NCI-H2107 treated with DMSO at 0.1 percent for 48 hours (cell line): ENCODE measurements around the gene TMA7B.

Experiments
- DNase-seq: peaks from one replicate; lab custom pipeline; 2025; ENCODE audit not compliant: unreplicated experiment; lab: John Stamatoyannopoulos, UW

Gene TMA7B

DNA sequence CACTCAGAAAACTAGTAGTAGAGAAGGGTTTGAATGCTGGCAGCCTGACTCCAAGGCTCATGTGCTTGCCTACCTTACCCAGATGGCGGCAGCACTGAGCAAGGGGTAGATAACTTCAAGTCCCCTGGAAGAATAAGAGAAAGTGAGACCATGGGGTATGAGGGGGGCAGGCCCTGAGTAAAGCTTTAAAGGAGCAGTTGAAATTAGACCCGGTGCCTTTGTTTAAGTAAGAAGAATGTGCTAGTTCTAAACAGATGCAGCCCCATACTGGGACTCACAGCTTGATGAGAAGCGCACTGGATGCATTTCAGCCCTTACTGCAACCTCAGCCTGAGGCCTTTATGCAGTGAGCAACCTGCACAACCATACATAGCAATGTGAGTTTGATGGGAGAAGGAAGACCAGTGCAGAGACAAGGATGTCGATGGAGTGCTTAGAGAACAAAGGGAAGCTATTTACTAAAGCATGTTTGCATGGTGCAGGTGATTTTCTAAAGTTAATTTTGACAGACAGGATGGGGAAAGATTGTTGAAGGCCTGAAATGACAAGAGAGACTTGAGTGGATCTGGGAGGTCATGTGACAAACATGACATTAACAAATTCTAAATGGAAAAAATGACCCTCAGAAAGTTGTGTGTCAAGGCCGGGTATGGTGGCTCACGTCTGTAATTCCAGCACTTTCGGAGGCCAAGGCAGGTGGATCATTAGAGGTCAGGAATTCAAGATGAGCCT is 27.1 kb upstream of the TMA7B start:
- DNase-seq, result peak; percentile 17

DNA sequence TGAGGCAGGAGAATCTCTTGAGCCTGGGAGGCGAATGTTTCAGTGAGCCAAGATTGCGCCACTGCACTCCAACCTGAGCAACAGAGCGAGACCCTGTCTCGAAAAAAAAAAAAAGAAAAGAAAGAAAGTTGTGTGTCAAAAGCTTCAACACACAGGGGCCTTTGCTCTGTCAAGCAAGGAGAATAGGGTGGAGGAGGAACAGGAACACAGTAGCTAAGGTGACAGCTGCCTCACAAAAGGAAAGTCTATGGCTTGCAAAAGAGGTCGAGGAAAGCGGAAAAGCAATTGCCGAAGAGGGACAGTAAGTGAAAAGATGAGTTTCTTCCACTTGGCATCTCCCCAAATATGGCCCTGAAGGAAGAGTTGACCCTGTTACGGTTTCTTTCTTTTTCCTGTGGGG is 26.5 kb upstream of the TMA7B start:
- DNase-seq, result no peak

DNA sequence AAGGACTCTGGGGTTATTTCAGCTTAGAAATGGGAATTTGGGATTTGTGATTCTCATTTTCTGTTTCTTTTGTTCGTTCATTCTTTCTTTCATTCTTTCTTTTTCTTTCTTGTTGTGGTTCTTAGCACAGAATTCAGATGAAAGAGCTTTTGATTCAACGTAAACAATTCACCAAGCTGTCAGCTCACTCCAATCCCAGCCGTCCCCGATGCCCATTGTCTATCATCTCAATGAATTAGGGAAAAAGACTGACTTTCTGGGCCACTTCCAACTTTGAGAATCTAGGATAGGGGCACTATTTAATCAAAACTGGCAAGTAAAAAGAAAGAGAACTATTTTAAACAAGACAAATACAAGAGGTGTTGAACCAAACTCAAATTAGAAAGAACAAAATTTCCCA is 25.1 kb upstream of the TMA7B start:
- no peak for DNase-seq

DNA sequence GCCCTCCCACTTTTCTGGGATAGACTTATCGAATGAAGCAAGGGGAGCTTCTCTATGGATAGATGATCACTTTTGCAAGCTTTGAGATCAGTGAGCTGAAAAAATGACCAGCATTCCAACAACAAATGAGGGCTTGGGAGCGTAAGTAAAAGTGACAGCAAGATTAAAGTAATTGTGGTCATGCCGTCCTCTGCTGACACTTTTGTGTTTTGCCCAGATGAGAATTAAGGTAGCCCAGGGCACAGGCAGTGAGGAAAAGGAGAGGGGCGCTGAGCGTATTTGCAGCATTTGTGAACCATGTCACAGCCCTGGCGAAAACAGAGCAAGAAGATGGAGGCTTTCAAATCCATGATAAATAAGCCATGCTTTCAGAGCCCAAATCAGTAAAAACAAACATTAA is 24.6 kb upstream of the TMA7B start:
- no peak for DNase-seq

- no peak for DNase-seq
These were observed 23.6 kb upstream of the TMA7B start for GRCh38 chr22:39936523-39937145.

GRCh38 chr22:39937906-39938305 is 22.3 kb upstream of the TMA7B start:
- DNase-seq, result no peak

- no peak for DNase-seq
These were observed 21.6 kb upstream of the TMA7B start for GRCh38 chr22:39938509-39939111.

GRCh38 chr22:39939830-39940229 is 20.4 kb upstream of the TMA7B start:
- no peak for DNase-seq

DNA sequence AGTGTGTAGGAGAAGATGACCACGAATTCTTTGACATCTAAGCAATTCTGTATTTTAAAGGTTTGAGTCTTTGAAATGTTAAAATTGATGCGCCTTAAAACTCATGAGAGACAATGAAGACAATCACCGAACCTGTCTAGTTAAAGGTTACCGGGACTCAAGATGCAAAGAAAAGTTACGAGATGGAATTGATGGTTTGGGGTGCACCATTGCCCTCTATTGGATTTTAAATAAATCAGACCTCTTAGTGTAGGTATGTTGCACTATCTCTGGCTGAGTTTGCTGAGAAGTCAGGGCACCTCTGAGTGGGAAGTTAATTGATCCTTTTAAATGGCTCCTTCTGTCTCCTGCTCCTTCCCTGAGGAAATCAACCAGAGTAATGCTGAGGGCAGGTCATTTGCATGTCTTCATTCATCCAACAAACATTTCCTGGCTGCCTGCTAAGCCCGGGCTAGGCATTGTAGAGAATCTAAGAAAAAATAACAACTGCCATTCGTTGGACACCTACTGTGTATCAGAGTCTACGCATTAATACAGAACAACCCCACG is 19.4 kb upstream of the TMA7B start:
- DNase-seq, result no peak

DNA sequence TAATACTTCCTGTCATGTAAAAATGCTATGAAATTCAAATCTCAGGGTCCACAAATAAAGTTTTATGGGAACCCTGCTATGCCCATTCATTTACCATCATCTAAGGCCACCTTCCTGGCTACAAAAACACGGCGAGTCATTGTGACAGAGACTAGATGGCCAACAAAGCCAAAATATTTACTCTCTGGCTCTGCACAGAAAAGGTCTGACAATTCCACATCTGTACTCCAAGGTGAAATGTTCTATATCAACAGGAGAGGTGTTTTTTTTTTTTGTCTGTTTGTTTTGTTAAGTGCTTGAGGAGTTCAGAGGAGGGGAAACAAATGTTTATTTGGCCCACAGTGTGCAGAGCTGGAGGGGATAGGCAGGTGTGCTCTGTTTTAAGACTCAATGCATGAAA is 18.6 kb upstream of the TMA7B start:
- DNase-seq, result peak; percentile 50

DNA sequence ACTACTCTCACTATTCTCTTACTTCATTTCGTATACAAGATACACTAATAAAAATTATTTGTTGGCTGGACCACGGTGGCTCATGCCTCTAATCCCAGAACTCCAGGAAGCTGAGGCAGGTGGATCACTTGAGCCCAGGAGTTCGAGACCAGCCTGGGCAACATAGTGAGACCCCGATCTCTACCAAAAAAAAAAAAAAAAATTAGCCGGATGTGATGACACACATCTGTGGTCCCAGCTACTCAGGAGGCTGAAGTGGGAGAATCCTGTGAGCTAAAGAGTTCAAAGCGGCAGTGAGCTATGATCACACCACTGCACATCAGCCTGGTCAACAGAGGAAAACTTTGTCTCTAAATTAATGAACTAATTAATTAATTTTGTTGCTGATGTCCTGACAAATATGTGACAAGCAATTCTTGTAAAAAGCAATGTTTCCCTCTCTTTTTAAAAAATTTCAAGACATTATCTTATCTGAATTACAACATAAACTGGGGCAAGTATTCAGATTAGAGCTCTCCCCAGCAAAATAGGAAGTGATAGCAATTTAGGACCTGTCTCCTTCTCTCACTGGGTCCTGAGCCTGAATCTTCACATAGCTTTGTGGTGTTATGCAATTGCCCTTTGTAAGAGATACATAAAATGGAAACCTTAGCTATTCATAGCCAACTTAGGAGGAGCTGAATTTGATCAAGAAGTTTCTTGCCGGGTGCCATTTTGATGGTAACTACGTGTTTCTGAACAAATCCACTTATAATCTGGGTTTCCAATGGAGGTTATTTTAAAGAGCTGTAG is 17.6 kb upstream of the TMA7B start:
- DNase-seq, result no peak

- no peak for DNase-seq
These were observed 16.9 kb upstream of the TMA7B start for GRCh38 chr22:39943337-39943736.

GRCh38 chr22:39943953-39944872 is 16.0 kb upstream of the TMA7B start:
- no peak for DNase-seq

DNA sequence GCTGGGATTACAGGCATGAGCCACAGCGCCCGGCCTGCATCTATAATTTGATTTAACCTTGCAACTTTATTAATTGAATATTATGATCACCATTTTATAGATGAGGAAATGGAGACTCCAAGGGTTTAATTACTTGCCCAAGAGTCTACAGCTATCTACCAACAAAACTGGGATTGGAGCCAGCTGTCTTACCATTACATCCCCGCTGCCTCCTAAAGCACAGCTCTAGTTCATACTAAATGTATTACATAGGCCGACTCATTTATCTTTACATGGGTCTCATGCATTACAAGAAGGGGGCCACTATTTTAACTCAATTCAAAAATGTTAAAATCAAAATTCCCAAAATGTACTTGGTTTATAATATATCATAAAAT is 14.1 kb upstream of the TMA7B start:
- DNase-seq, result no peak

DNA sequence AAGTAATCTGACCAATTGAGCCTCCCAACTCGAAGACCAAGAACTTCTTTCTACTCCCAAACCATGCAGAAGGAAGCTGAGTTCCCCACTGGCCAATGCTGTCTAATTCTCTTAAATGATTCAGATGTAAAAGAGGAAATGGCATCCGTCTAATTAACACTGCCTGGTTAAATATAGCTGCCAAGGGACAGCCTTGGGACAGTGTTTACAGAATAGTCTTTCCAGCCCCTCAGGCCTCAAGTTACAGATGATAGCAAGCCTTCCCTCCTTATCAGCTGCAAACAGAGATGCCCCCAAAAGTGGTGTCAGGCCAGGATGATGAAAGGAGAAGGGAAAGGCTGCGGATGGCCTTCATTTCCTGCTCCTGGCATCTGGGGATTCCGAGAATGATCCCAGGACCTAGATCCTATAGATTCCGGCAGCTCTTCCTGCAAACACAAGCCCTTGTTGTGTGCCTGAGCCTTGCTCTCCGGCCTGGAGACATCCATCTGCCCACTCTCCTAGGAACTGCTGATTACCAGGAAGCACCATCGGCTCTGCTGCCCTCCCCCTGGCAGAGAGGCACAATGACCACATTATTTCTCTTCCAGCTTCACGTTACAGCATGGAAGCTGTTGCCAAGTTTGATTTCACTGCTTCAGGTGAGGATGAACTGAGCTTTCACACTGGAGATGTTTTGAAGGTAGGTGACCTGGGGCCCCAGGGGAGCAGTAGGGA is 13.5 kb upstream of the TMA7B start:
- peak; percentile 66 for DNase-seq

DNA sequence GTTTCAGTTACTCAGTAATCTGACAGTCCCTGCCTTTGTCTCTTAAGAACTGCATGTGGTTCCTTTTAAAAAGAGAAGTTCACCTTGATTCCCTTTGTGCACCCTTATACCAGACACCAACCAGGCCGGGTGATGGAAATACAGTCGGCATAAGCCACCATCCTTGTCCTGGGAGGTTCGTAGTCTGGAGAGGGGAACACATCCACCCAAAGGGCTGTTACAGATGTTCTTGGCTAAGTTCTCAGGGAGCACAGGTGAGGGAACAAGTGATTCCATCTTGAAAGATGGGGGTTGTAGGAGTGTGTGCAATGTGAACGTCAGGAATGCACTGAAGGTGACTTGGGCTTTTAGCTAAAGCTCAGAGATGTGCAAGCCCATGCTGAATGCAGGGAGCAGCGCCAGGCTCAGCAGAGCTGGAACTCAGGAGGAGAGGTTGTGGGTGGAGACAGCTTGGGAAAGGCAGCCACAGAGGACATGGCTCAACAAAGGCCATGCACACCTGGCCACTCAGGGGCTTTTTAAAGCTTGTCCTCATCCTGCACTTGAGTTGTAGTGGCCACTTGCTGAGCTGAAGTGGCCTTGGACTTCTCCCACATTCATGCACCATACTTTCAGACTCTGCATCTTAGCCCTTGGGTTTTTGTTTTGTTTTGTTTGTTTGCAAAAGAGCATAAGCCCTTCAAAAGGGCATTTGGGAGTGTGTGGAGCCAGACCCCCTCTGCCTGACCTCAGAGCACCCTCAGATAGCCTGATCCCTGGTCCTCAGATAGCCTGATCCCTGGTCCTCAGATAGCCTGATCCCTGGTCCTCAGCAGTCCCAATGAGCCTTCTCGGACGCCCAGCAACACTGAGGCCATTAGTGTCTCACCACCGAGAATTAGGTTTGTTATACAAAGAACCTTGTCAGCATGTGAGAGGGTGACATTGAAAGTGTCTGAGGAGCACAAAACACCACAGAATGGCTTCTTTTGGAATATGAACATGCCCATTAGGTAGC is 12.7 kb upstream of the TMA7B start:
- peak; percentile 43 for DNase-seq

GRCh38 chr22:39949964-39950737 is 10.0 kb upstream of the TMA7B start:
- no peak for DNase-seq
